IMR-90 (cell line): ENCODE measurements around the gene MYADM. TPM values are rescaled to one million over a fixed set of nuclear protein-coding genes. Genes with fewer than 3 reads are reported as not detected.

ENCODE experiments used
- ATAC-seq: fragments of 200-7000 bp; cut with Tn5 transposase; 2 replicates; pipeline ENCODE4 v1.9.1; 2020; ENCODE audit warnings: low read depth, mild to moderate bottlenecking, moderate library complexity
- BruUV-seq: library from RNA; stranded (reverse); fragments of 400-500 nt; replicated peaks from 2 replicates; lab custom pipeline; 2021; lab: Mats Ljungman, UMichigan
- CTCF ChIA-PET: fragments of 300-600 bp; formaldehyde crosslinking; extraction: SDS; loops from one replicate; lab custom pipeline; 2021; ENCODE audit warnings: antibody characterized with exemption; lab: Yijun Ruan, JAX
- POLR2A ChIA-PET: fragments of 300-600 bp; sonication (Branson Sonifier 250); formaldehyde crosslinking; loops from one replicate; lab custom pipeline; 2022; ENCODE audit warnings: antibody characterized with exemption; ENCODE audit not compliant: unreplicated experiment; lab: Charles Lee
- DNase-seq: peaks from one replicate; pipeline ENCODE4 v3.0.0; 2013
- H2AFZ ChIP-seq: replicated peaks from 2 replicates; pipeline ENCODE3; 2013; ENCODE audit warnings: low read length, mild to moderate bottlenecking; ENCODE audit not compliant: poor library complexity
- H2AK5ac ChIP-seq: 2 replicates; pipeline ENCODE4 v1.6.1; 2013; ENCODE audit warnings: low read depth, low read length, inconsistent platforms
- H2AK9ac ChIP-seq: replicated peaks from 2 replicates; pipeline ENCODE3; 2013; ENCODE audit warnings: mild to moderate bottlenecking, low read depth, low read length, moderate library complexity; ENCODE audit not compliant: poor library complexity
- H2BK120ac ChIP-seq: 2 replicates; pipeline ENCODE4 v1.6.1; 2013; ENCODE audit warnings: low read depth, low read length, inconsistent platforms
- H2BK15ac ChIP-seq: 3 replicates; pipeline ENCODE4 v1.6.1; 2013; ENCODE audit warnings: low read depth, low read length, inconsistent platforms
- H2BK20ac ChIP-seq: 2 replicates; pipeline ENCODE4 v1.6.1; 2013; ENCODE audit warnings: low read depth, mild to moderate bottlenecking, inconsistent platforms, low read length, moderate library complexity
- H2BK5ac ChIP-seq: 2 replicates; pipeline ENCODE4 v1.6.1; 2013; ENCODE audit warnings: mild to moderate bottlenecking, low read depth, low read length, inconsistent platforms; ENCODE audit not compliant: poor library complexity, severe bottlenecking
- H3K14ac ChIP-seq: replicated peaks from 2 replicates; pipeline ENCODE4 v1.6.1; 2013; ENCODE audit warnings: low read depth, low read length, inconsistent platforms
- H3K18ac ChIP-seq: 2 replicates; pipeline ENCODE4 v1.6.1; 2013; ENCODE audit warnings: low read depth, low read length, control low read depth
- H3K23ac ChIP-seq: 2 replicates; pipeline ENCODE4 v1.6.1; 2013; ENCODE audit warnings: low read depth, low read length, inconsistent platforms
- H3K27ac ChIP-seq: 2 replicates; pipeline ENCODE4 v1.5.1; 2013; ENCODE audit warnings: mild to moderate bottlenecking, control low read depth, low read length; ENCODE audit not compliant: insufficient read depth
- H3K27me3 ChIP-seq: 2 replicates; pipeline ENCODE4 v1.6.1; 2013; ENCODE audit warnings: low read length; ENCODE audit not compliant: control insufficient read depth, insufficient read depth
- H3K36me3 ChIP-seq: 2 replicates; pipeline ENCODE4 v1.6.1; 2013; ENCODE audit warnings: low read length, mixed read lengths; ENCODE audit not compliant: control insufficient read depth, insufficient read depth
- H3K4ac ChIP-seq: 2 replicates; pipeline ENCODE4 v1.6.1; 2013; ENCODE audit warnings: low read depth, low read length, inconsistent platforms
- H3K4me1 ChIP-seq: 2 replicates; pipeline ENCODE4 v1.6.1; 2013; ENCODE audit warnings: low read length, mixed read lengths; ENCODE audit not compliant: control insufficient read depth, insufficient read depth
- H3K4me2 ChIP-seq: 2 replicates; pipeline ENCODE4 v1.6.1; 2013; ENCODE audit warnings: low read depth, mild to moderate bottlenecking, control low read depth, low read length, moderate library complexity
- H3K4me3 ChIP-seq: 2 replicates; pipeline ENCODE4 v1.5.1; 2013; ENCODE audit warnings: low read depth, mild to moderate bottlenecking, control low read depth, low read length, moderate library complexity; ENCODE audit not compliant: insufficient read depth
- H3K56ac ChIP-seq: 2 replicates; pipeline ENCODE4 v1.6.1; 2013; ENCODE audit warnings: low read length, inconsistent platforms; ENCODE audit not compliant: insufficient read depth; ENCODE audit errors: extremely low read depth
- H3K79me1 ChIP-seq, 2 experiments: 2 replicates each; pipeline ENCODE4 v1.6.1; 2013; ENCODE audit warnings: low read length in 2 of 2, inconsistent platforms in 1 of 2, low read depth in 1 of 2
- H3K9ac ChIP-seq: 2 replicates; pipeline ENCODE4 v1.6.1; 2013; ENCODE audit warnings: low read depth, low read length, control low read depth
- H3K9me1 ChIP-seq: 2 replicates; pipeline ENCODE4 v1.6.1; 2013; ENCODE audit warnings: low read length, inconsistent platforms; ENCODE audit not compliant: insufficient read depth
- H3K9me3 ChIP-seq: 2 replicates; pipeline ENCODE4 v1.6.1; 2013; ENCODE audit warnings: low read length; ENCODE audit not compliant: control insufficient read depth, insufficient read depth
- H4K20me1 ChIP-seq: 2 replicates; pipeline ENCODE4 v1.6.1; 2013; ENCODE audit warnings: low read length, inconsistent platforms; ENCODE audit not compliant: insufficient read depth
- H4K5ac ChIP-seq: 2 replicates; pipeline ENCODE4 v1.6.1; 2013; ENCODE audit warnings: mild to moderate bottlenecking, low read depth, low read length, control low read depth
- H4K8ac ChIP-seq, 2 experiments: 2 replicates each; pipeline ENCODE4 v1.6.1; 2013; ENCODE audit warnings: low read depth in 2 of 2, low read length in 2 of 2, control low read depth in 1 of 2, inconsistent platforms in 1 of 2
- H4K91ac ChIP-seq: 2 replicates; pipeline ENCODE4 v1.6.1; 2013; ENCODE audit warnings: low read depth, low read length, inconsistent platforms; ENCODE audit not compliant: insufficient read depth
- BHLHE40 ChIP-seq: fragments of 150-350 bp; IDR thresholded peaks from 2 replicates; pipeline ENCODE4 v1.6.1; 2016; ENCODE audit warnings: mild to moderate bottlenecking, low read depth, low read length
- CEBPB ChIP-seq: IDR thresholded peaks from 2 replicates; pipeline ENCODE4 v1.6.1; 2012; ENCODE audit warnings: low read depth, low read length, improper control_type of control experiment
- CHD1 ChIP-seq: IDR thresholded peaks from 2 replicates; pipeline ENCODE4 v1.6.1; 2012; ENCODE audit warnings: low read depth, low read length, improper control_type of control experiment
- CTCF ChIP-seq: conservative IDR thresholded peaks from 2 replicates; pipeline ENCODE4 v1.5.1; 2012; ENCODE audit warnings: mild to moderate bottlenecking, low read depth, low read length, improper control_type of control experiment
- ELK1 ChIP-seq: fragments of 150-350 bp; IDR thresholded peaks from 2 replicates; pipeline ENCODE4 v1.6.1; 2016; ENCODE audit warnings: low read depth, mild to moderate bottlenecking, low read length, moderate library complexity, borderline replicate concordance
- FOS ChIP-seq: fragments of 150-350 bp; IDR thresholded peaks from 2 replicates; pipeline ENCODE4 v1.6.1; 2016; ENCODE audit warnings: low read depth, low read length
- MAFK ChIP-seq: IDR thresholded peaks from 2 replicates; pipeline ENCODE4 v1.6.1; 2012; ENCODE audit warnings: low read depth, low read length, improper control_type of control experiment
- MAZ ChIP-seq: IDR thresholded peaks from 2 replicates; pipeline ENCODE4 v1.6.1; 2012; ENCODE audit warnings: low read depth, mild to moderate bottlenecking, low read length, improper control_type of control experiment, moderate library complexity, borderline replicate concordance
- MXI1 ChIP-seq: IDR thresholded peaks from 2 replicates; pipeline ENCODE4 v1.6.1; 2012; ENCODE audit warnings: low read depth, mild to moderate bottlenecking, low read length, moderate library complexity, borderline replicate concordance
- NFE2L2 ChIP-seq: fragments of 150-350 bp; IDR thresholded peaks from 2 replicates; pipeline ENCODE4 v1.6.1; 2016; ENCODE audit warnings: low read depth, mild to moderate bottlenecking, low read length
- POLR2A ChIP-seq: IDR thresholded peaks from 2 replicates; pipeline ENCODE4 v1.6.1; 2012; ENCODE audit warnings: mild to moderate bottlenecking, low read depth, low read length
- RAD21 ChIP-seq: IDR thresholded peaks from 2 replicates; pipeline ENCODE4 v1.6.1; 2012; ENCODE audit warnings: low read length, improper control_type of control experiment
- RCOR1 ChIP-seq: IDR thresholded peaks from 2 replicates; pipeline ENCODE4 v1.6.1; 2012; ENCODE audit warnings: mild to moderate bottlenecking, low read length, improper control_type of control experiment; ENCODE audit not compliant: insufficient replicate concordance
- RFX5 ChIP-seq: IDR thresholded peaks from 2 replicates; pipeline ENCODE4 v1.8.0; 2012; ENCODE audit warnings: low read depth, mild to moderate bottlenecking, low read length, moderate library complexity
- USF2 ChIP-seq: fragments of 150-350 bp; IDR thresholded peaks from 2 replicates; pipeline ENCODE4 v1.6.1; 2017; ENCODE audit warnings: mild to moderate bottlenecking, antibody characterized with exemption, low read length, low read depth
- WGBS, 2 experiments: methylation state at CpG; one replicate each; pipeline versions ENCODE4 v1.1.5 to v1.1.7; 2013; ENCODE audit warnings: missing lambda C conversion rate in 2 of 2; ENCODE audit not compliant: insufficient read length in 1 of 2; ENCODE audit errors: extremely low coverage in 2 of 2; 5-methylcytosine and 5-hydroxymethylcytosine counted together
- dilution Hi-C: fragments of 300-500 bp; cut with HindIII; formaldehyde crosslinking; loops from one replicate; pipeline ENCODE4 v1.14.3; 2018; ENCODE audit warnings: low sequenced_read_pairs; ENCODE audit not compliant: unreplicated experiment
- in situ Hi-C: fragments of 300-500 bp; cut with MboI; formaldehyde crosslinking; loops from 3 replicates; pipeline ENCODE4 v1.14.3; 2019; ENCODE audit warnings: low sequenced_read_pairs, inconsistent platforms, mixed read lengths
- intact Hi-C: fragments of 100-400 bp; cut with micrococcal nuclease; formaldehyde crosslinking; loops from 2 replicates; pipeline ENCODE4 v1.10.0; 2022
- polyA plus RNA-seq, 3 experiments: library from polyadenylated mRNA; depleted of rRNA; stranded (reverse); fragments of >200 nt; gene quantifications; 2 replicates each; pipeline ENCODE4 v1.2.3, GENCODE V29; 2012; ENCODE audit warnings: low replicate concordance in 1 of 3
- total RNA-seq: library from RNA; depleted of rRNA; stranded (reverse); fragments of >200 nt; gene quantifications from 2 replicates; pipeline ENCODE4 v1.2.3, GENCODE V29; 2012

The MYADM gene
- total and polyA plus RNA-seq, 2 of the 4 experiments (the other 2 are of a cell fraction): 4.8 to 96.1 TPM

GRCh38 chr19:53877361-53877766, 9.7 kb downstream of the MYADM start:
- DNase-seq: no peak
- H2BK20ac ChIP-seq: no peak overlapping the region
- no peak overlapping the region for H2BK120ac ChIP-seq
- H3K9me3 ChIP-seq: no peaks in the 10 kb centered on the region
- peaks cover 13 to 33% of the 10 kb centered on the region in 2 experiments for H3K79me1 ChIP-seq
- peaks cover 11% of the 10 kb centered on the region for H3K9me1 ChIP-seq
- no peak overlapping the region for H2AK9ac ChIP-seq
- H2AK5ac ChIP-seq: no peak overlapping the region
- H3K14ac ChIP-seq: no peak overlapping the region
- dilution Hi-C loops (no loop called here), in situ Hi-C loops (loop anchor here (10.0 kb wide), 1 partner anchor 577 kb away; no protein-coding TSS in a partner anchor), intact Hi-C loops (no loop called here)
- H3K27me3 ChIP-seq: peaks cover 17% of the 10 kb centered on the region
- BruUV-seq: no TSS peak
- H4K91ac ChIP-seq: no peak overlapping the region
- H3K4me3 ChIP-seq: no peak overlapping the region
- no peak overlapping the region for H3K9ac ChIP-seq
- TF ChIP-seq FOS (no peak), MXI1 (no peak), RCOR1 (no peak), CHD1 (no peak), POLR2A (peak; percentile 78), BHLHE40 (no peak), CTCF (no peak), USF2 (peak; percentile 21; the same call in 1 of the 2 replicates), MAZ (no peak), CEBPB (no peak), MAFK (no peak), RAD21 (no peak), RFX5 (no peak), ELK1 (no peak), NFE2L2 (no peak)
- H2AFZ ChIP-seq: no peak overlapping the region
- ChIA-PET CTCF (no interaction called here), POLR2A (no interaction called here)
- no peak overlapping the region for H3K4me2 ChIP-seq
- peaks cover 33% of the 10 kb centered on the region for H3K36me3 ChIP-seq
- H4K8ac ChIP-seq: no peak overlapping the region
- no peak overlapping the region for H3K56ac ChIP-seq
- H3K27ac ChIP-seq: no peak overlapping the region
- WGBS, 2 experiments: 96% methylated on average over 4 of the region's 10 CpGs; no CpG with 5 or more reads in 1 of the 2 experiments
- H3K4me1 ChIP-seq: peaks cover 5% of the 10 kb centered on the region
- H4K20me1 ChIP-seq: peaks cover 45% of the 10 kb centered on the region
- ATAC-seq: no peak
- no peak overlapping the region for H3K23ac ChIP-seq
- no peak overlapping the region for H4K5ac ChIP-seq
- H2BK15ac ChIP-seq: no peak overlapping the region
- H3K18ac ChIP-seq: no peak overlapping the region
- H2BK5ac ChIP-seq: no peak overlapping the region
- no peak overlapping the region for H3K4ac ChIP-seq
